Dermis blood vessel endothelial cell (primary cell): ENCODE results near the gene PLB1. TPM values are rescaled to one million over a fixed set of nuclear protein-coding genes. Genes with fewer than 3 reads are reported as not detected.

Experiments used
- DNase-seq: peaks from one replicate; pipeline ENCODE4 v3.0.0; 2010
- total RNA-seq: library from RNA; depleted of rRNA; stranded (reverse); fragments of >200 nt; gene quantifications from 2 replicates; pipeline ENCODE4 v1.2.3, GENCODE V29; 2014

PLB1 gene
- total RNA-seq, 1 donor from 2014 or later = 1.0 TPM

DNA sequence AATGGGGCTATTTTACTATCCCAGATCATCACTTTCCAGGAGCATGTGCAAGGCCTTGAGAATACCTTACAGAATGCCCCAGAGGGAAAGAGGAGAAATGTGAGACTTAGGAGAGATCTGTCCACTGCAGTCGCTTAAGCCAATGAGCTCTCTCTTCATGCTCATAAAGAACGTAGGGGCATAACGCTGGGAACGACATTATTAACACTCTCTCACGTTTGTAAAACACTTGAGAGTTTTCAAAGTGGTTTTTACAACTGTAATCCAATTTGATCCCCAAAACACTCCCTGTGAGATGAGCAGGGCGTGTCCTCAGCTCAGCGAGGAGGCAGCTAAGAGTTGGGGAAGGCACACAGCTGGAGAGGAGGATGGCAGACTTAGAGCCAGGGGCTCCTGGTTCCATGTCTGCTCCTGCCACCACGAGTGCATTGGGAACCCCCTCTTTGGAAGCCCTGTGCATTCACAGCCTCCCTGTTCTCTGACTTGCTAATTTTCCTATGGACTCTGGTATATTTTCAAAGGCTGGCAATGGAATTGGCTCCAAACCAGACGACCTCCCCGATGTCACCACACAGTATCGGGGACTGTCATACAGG is 97.4 kb downstream of the PLB1 start:
- no peak for DNase-seq

DNA sequence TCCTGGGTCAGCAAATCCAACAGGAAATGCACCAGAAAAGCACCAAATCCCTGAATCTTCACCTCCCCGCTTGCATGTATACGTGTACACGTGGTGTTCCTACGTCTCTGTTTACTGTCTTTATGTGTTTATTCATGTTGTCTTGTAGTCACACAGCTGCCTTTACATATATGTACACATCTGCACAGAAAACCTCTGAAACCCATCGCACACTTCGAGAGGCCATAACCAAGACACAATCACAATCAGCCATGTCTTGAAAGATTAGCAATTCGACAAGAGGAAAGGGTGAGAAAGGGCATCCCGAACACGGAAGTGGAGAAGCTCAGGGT is 98.1 kb downstream of the PLB1 start:
- no peak for DNase-seq

DNA sequence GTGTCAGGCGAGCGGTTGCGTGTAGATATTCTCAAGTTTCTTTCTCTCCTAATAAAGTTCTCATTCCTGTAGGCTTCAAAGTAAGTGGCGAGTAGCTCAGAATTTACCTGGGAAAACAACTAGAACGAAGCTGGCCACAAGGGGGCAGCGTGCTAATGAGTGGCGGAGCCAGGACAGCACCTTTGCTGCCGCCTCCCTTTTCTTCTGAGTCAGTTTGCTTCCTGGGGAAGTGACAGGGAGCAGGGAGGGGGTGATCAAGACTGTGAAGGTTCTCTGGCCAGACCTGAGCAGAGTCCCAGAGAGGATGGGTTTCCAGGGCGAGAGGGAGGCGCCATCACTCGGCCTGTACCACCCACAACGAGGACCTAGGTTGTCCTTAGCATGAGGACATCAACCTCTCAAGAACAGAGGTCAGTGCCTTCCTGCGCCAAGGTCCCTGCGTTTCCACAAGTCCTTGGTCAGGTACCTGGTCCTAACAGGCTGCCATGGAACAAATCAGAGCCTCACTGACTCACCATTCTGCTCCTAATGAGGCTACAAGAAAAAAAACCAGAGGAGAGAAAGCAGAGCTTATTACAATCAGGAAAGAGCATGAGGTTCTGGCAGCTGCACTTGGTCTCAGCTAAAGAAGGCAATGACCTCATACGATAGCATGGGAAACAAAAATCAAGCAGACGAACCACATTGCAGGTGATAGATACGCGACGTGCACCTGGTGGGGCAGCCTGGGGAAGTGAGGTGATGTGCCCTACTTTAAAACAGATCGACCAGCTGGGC is 98.7 kb downstream of the PLB1 start:
- peak; percentile 96 for DNase-seq

DNA sequence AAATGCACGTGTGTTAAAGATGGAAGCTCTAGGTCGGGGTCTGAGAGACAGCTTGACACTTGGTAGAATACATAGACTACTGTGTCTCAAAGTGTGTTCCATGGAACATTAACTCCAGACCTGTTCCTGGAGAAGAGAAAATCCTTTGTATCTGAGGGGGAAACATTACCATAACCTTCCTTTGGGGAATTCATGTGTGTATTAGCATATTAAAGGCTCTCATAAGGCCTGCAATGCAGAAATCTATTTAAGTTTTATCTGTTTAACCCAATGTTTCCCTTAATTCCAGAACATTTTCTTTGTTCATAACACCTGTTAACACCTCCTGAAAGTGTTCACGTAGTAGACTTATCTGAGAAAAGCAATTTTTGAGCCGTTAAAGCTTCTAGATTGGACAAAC is 99.5 kb downstream of the PLB1 start:
- no peak for DNase-seq

DNA sequence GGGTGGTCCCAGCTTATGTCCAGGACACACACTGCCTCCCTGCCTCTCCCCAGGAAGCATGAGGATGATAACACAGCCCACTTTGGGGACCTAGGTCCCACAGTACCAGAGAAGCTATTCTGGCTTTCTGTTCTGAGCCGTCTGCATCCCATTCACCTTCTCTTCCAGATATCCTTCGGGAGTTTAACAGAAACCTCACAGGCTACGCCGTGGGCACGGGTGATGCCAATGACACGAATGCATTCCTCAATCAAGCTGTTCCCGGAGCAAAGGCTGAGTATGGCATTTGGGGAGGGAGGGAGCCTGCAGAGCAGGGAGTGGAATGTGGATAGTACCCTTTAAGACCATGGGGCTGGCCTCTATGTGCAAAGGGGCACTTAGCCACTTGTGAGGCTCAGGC is 102.6 kb downstream of the PLB1 start:
- no peak for DNase-seq

DNA sequence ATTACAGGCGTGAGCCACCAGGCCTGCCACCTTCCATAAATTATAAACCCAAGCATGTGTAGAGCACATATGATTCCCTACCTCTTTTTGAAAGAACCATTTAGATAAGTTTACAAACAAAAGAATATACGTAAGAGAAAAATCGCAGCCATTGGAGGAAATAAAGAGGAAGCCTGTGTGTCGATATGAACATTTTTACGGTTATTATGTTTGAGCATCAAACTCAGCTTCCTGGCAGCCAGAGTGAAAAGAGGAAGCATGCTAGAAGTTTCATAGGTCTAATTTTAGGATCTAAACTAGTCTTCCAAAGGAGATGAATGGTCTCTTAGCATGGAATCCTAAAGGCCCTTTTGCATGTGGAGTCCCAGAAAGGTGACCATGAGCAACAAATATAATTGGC is 104.3 kb downstream of the PLB1 start:
- no peak for DNase-seq

DNA sequence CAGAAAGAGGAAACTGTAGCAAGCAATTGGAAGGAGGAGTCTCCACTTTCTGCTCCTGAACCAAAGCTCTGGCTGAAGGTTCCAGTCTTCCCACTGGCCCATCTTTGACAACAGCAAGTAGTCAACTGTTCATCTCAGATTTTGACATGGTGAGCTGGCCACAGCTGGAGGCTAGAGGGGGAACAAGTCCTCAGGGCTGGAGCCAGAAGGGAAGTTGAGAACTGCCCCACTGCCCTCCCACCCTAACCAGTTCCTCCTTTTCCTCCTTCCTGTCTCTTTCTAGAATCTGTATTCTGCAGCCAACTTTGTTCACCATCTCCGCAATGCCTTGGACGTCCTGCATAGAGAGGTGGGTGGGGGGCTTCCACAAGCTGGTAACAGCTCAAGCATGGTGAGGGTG is 105.8 kb downstream of the PLB1 start:
- DNase-seq = no peak

DNA sequence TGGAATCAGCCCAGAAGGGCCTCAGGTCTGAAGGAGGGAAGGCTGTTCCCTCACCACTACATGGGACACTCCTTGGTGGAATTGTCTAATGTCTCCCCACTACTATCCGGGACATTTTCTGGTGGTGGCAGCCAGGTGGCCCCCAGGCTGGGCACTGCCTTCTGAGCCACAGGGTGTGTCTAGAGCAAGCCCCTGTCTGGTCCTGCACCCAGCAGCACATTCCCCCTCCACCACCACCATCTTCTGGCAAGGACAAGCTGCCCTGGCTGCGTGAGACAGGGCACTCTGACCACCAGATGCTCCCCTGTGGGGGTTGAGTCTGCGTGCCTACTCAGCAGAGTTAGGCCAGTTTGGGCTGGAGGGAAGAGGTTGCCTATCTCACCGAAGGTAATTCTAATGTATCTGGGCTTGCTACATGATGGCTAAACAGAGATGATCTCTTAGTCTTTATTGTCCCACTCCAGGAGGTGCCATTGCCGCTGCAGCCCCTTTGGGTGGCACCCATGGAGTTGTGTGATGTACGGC is 106.3 kb downstream of the PLB1 start:
- no peak for DNase-seq

DNA sequence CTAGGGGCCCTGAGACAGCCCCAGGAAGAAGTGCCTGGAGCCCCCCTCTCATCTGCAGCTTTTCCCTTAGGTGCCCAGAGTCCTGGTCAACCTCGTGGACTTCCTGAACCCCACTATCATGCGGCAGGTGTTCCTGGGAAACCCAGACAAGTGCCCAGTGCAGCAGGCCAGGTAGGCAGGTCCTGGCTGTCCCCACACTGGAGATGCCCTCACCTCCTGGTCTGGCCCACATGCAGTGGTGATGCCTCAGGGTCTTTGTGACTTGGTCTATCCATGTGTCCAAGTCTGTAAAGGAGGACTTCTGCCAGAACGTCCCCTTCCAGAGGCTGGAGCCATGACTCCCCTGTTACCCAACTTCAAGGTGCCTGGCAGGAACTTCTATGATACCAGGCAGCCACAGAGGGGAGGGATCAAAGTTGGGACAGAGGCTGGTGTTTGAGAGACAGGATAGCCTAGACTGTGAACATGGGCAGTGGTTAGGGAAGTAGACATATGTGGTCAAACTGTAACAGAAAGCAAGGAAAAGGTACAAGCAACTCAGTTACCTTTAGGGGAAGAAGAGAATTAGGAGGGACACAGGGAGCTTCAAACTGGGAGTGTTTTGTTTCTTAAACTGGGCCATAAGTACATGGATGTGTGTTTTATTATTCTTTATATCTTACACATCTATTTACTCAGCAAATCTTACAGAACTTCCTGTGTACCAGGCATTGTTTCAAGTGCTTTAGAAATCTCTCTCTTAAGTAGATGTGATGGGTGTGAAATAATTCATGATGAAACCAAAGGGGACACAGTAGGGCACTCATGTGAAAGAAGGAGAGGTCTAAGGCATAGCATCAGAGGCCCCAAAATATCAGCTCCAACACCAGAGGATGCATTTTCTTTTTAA is 107.1 kb downstream of the PLB1 start:
- no peak for DNase-seq

DNA sequence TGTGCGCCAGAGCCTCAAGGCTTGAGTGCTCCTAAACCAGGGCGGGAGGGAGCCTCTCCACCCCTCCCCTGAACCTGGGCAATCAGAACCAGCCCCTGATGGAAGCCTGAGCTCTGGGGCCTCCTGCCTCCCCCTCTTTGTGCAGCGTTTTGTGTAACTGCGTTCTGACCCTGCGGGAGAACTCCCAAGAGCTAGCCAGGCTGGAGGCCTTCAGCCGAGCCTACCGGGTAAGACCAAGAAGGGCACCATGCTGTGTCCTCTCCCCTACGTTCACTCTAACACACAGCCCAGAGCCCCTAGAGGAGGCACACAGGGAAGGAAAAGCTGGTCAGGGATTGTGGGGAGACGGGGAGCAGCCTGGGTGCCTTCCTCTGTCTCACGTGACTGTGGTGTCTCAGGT is 108.0 kb downstream of the PLB1 start:
- no peak for DNase-seq

DNA sequence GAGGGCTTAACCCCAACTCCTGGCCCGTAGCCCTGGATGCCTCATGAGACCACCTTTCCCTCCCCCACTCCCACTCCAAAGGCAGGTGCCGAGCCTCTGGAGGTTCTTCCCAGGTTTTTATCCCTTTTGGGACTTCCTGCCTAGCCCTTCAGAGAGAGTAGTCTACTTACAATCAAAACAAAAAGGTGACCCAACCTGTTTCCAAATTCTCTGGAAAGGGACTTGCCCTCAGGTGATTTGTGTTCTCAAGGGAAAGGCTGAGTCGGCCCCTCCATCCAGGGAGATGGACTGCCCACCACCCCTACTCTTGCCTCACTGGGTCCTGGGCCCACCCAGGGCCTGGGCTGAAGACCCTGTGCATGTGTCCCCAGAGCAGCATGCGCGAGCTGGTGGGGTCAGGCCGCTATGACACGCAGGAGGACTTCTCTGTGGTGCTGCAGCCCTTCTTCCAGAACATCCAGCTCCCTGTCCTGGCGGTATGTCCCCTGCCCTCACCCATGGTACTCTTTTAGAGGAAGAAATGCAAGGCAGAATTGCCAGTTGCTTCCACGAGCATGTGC is 108.5 kb downstream of the PLB1 start:
- DNase-seq = no peak

DNA sequence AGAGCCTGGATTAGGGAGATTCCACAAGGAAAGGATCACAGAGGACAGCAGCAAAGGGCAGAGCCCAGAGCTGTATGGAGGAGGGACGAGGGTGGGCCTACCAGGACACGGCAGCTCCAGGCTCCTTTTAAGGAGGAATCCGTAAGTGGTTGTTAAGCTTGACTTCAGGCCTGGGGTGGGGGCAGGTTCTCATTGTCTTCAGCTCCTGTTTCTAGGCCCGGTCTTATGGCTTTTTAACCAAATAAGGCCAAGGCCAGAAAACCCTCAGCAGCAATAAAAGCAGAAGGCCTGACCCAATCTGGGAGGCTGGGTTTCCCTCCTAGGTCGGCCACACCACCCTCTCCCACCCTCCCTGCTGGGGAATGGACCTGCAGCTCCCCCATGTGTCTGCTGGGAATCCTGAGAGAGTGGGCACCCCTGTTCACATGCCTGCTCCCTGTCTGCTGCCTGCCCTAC is 111.2 kb downstream of the PLB1 start:
- DNase-seq = peak; percentile 45

DNA sequence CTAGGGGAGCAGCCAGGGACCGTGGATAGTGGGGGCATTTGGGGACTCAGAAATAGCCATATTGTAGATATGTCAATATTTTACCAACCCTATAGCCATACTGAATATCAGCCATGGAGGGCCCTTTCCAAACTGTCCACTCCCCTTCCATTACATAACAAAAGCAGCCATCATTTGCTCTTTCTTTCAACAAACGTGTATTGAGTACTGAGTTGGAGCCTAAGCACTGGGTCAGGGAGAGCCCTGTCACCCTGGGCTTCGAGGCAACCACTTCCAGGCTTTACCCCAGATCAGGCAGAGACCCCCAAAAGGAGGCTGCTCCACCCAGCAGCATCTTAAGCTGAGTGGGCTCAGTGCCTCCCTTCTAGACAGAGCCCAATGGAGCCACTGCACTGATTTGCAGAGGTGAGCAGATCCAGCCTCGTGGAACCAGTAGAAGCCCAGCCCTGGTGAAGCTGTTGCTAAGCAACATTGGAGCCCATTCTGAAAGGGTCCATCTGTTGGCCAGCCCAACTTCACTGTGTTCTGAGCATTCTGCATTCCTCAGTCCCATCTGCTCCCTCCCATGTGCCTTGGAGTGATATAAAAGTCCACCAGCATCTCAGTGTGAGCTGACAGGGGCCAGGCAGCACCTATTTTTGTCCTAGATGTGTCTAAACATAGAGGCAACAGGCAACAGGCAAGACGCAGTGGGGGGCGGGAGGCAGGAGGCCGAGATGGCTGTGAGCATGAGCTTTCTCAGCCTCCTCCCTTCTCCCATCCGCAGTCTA is 112.1 kb downstream of the PLB1 start:
- DNase-seq = no peak

DNA sequence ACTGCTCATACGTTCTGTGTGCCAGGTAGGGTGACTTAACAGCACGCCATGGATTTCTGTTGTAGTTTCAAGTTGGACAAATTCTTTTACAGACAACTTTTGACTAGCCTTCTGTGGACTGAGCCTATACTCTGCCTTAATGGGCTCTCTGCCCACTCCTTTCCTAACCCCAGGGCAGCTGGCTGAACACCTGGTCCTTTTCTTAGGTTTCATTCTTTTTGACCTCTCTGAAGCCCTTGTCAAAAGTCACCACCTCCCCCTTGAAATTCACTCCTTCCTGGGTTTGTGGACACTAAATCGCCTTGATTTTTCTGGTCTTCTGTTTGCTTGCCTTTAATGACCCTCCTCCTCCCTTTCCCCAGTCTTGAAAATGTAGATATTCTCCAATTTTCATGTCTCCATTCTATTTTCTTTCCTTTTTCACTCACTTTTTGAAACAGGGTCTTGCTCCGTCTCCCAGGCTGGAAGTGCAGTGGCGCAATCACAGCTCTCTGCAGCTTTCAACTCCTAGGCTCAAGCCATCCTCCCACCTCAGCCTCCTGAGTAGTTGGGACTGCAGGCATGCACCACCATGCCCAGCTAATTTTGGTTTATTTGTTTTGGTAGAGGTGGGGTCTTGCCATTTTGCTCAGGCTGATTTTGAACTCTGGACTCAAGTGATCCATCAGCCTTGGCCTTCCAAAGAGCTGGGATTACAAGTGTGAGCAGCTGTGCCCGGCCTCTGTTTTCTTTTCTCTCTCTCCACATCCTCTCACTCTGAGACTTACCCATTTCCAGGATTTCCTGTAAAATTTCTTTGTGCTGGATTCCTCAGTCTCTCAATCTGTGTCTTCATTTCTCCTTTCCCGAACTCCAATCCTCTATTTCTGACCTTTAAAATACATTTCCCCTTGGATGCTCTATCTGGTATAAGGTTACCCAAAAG is 112.9 kb downstream of the PLB1 start:
- peak; percentile 36 for DNase-seq

DNA sequence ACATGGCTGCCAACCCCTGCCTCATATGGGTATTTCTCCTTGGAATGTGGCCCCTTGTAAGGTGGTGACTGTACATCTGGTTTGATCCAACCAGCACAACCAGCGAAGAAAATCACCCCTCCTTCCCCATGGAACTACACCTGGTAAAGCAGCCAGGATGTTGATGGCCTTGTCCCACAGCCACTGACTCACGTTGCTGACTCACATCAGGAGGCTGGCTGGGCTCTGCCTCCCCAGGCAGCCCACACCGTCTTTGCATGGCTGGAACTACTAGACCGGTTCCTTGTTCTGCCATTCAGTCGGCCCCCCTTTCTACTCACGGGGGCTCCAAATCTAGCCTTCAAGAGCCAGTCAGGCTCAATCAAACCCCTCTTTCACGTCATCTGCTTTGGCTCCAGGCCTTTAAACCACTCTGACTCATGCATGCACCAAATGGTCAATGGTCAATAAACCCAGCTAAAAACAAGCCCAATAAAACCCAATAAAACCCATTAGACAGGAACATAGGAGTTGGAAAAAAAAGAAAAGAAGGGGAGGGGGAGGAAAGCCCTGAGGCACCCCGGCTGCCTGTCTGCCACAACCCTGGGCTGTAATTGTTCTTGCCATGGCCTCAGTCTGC is 114.8 kb downstream of the PLB1 start:
- DNase-seq = peak; percentile 94

DNA sequence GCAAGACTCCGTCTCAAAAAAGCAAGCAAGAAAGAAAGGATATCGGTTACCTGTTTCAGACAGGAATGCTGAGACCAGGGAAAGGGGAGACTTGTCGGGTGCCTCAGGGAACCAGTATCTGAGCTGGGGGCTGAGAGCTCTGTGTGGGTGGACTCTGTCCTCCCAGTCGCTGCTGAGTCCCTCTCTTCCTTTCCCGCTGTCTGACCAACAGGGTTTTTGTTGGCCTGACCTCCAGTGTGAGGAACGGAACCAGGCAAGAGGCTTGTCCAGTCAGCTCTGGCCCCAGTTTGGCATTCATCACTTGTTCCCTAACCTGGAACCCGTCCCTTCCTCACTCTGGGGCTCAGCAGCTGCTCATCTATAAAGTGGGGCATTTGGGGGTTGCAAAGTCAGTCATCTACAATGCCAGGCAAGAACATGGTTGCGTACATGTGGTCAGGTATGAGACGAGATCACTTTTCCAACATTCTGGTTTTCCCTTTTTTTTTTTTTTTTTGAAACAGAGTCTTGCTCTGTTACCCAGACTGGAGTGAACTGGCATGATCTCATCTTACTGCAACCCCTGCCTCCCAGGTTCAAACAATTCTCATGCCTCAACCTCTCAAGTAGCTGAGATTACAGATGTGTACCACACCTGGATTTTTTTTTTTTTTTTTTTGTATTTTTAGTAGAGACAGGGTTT is 116.4 kb downstream of the PLB1 start:
- DNase-seq = no peak

DNA sequence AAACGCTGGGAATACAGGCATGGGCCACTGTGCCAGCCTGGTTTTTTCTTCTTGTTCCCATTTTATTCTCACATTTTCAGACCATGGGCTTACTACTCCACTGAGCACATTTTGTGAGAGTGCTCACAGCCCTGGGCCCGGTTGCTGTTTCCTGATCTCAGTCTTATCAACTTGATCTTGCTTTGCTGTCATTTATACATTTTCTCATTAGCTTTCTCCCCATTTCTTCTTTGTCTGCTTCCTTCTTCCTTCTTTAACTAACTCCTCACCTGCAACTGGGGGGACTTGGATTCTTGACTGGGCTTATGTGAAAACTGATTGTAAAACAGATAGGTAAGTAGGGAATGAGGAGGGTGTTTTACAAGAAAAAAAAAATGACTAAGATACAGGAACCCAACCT is 117.3 kb downstream of the PLB1 start:
- no peak for DNase-seq

DNA sequence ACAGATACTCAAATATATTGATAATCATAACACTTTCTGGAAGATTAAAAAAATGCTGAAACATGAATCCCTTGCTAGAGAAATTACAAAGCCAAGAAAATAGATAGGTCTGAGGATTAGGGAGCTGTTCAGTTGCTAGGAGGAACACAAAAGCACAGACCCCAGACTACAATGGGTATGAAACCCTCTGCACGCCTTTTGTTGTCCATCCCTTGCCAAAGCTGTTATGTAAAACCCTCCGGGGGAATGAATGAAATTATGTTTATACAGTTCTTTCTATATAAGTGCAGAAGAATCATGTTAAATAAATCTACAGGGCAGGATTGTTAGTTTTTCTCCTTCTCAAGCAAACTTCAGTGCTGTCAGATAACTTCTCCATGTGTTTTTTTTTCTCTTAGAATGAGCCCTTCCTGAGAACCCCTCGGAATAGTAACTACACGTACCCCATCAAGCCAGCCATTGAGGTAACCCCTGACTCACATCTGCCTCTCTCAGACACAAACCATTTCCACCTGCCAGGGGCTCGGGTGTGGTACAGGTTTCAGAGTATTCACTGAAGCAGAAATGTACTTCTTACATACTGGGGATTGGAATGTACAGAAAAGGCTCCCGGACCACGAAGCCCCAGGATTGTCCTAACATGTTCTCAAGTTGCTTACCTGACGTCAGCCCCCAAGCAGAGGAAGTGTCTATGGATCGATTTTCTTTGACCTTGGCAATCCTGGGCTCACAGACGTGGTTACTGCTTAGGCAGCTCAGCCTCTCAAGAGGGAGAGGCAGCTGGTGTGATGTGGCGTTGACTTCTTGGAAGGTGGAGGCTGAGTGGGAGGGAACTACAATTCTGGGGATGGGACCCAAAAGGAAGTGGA is 118.0 kb downstream of the PLB1 start:
- DNase-seq = no peak

DNA sequence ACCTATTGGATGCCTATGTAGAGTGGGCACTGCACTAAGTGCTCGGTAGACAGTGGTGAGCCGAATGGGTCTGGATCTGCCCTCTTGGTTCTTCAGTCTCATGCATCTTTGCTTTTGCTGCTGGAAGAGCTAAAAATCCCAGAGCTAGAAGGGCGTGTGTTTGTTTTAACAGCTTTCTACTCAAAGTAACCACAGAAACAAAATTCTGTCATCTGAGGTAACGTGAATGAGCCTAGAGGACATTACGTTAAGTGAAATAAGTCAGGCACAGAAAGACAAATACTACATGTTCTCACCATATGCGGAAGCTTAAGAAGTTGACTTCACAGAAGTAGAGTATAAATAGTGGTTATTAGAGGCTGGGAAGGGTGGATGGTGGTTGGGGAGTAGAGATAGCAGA is 119.8 kb downstream of the PLB1 start:
- DNase-seq = no peak
